LNCAP (cell line): ENCODE data around the gene GAS2.

Source experiments
- CTCF ChIP-seq: fragments of 450-650 bp; IDR thresholded peaks from 2 replicates; pipeline ENCODE4 v1.5.1; 2017; ENCODE audit warnings: mild to moderate bottlenecking

GAS2 gene

GRCh38 chr11:22634897-22635629 is 31.3 kb upstream of the GAS2 start:
- TF ChIP-seq CTCF, result no peak

DNA sequence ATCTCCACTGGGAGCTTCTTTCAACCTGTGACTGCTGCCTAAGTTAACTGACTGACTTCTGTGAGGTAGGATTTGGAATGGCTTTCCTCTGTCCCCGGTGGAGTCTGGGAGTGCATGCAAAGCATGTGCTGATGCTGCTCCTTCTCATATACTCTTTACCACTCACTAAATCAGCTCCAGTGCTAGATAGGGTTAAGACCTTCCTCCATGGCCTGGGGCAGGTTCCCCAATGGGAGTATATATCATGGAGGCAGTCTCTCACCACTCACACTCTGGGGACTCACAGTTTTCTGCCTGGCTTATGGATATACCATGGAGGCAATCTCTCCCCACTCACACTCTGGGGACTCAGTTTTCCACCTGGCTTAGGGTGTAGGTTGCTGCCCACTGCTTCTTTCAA is 30.7 kb upstream of the GAS2 start:
- no peak for TF ChIP-seq CTCF

DNA sequence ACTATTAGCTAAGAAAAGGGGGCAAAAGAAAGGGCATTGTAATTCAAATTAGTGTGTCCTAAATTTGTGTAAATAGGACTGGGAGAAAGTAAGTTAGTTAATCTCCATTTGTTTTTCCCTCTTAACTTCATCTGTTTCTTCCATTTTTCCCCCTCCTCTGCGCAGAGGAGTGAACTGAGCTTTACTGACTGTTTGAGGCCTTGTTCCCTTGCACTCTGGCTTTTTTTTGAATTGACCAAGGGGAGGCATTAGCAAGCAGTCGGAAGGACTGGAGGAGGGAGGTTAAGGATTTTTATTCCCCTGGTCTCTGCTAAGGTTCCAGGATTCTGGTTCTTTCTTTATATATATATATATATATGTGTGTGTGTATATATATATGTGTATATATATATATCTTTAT is 25.5 kb upstream of the GAS2 start:
- TF ChIP-seq CTCF, result no peak

DNA sequence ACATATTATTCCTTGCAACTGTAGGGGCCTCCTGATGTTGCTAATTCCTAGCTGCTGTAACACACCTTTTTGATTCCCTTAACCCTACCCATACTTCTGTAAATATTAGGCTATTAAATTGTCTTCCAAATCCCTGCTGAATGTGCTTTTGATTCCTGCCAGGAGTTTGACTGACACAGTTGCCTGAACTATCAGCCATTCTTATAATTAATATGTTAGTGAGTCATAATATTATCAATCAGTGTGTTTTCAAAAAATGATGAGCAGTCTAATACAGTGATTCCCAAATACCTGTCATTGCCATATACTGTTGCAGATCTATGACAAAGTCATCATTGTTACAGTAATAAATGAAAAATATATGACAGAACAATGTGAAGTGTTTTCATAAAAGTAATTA is 24.9 kb upstream of the GAS2 start:
- TF ChIP-seq CTCF, result no peak

GRCh38 chr11:22656130-22656529 is 10.3 kb upstream of the GAS2 start:
- TF ChIP-seq CTCF, result no peak

DNA sequence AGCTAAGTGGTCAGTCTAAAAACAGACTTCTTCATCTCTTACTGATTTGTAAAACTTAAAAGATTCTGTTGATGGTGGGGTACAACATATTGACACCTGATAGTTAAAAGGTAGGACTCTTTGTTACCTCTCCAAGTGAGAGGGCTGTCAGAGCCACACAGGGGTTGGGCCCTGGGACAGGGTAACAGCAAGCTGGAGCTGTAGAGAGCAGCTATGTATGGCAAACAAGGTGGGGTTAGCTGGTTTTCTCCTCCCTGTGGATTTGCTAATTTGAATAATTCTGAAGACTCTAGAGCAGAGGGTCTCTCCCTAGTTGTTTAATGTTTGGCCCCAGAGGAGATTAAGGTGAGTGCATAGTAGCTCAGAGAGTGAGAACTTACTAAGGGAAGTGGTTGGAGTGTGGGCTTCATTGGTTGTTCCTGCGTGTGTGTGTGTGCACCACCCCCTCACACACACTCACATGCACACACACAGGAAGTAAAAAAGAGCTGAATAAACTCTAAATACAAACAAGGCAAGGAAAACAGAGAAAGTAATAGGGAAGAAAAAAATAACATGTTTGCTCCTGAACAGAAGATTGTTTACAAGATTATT is 9.2 kb upstream of the GAS2 start:
- no peak for TF ChIP-seq CTCF

DNA sequence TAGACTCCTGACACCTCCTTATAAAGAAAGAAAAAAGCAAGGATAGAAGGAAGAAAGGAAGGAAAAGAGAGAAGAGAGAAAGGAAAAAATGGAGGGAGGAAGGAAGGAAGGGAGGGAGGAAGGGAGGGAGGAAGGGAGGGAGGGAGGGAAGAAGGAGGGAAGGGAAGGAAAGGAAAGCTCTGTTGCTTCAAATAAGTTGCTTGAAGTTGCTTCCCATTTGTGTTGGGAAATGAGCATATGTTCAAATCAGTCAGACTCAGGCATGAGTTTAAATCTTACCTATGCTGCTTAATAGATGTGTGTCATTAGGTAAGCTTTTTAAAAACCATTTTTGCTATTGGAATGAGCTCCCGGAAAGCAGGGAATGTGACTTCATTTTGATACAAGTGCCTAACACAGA is 6.6 kb upstream of the GAS2 start:
- TF ChIP-seq CTCF, result no peak
